ENCODE measurements around the gene CCDC3. TPM values are rescaled to one million over a fixed set of nuclear protein-coding genes. Genes with fewer than 3 reads are reported as not detected.

Gene CCDC3
- polyA plus RNA-seq, 2 of the 4 experiments (the other 2 are of a cell fraction): 0.58 to 0.94 TPM

DNA sequence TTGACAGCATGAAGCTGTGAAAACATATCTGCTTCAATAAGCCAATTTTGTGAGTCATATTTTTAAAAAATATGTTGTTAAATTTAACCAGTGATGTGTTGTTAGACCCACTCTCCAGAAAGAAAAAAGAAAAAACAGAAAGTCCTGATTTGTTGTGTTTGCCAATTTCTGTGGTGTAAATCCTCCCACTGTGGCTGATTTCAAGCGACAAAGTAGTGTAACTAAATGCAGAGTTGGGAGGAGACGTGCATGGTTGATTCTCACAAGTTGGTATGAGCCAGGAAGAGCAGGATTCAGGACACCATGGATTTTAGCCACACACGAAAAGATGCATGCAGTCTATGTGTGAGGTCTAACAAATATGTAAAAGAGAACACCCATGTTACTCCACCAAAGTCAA is 139.1 kb downstream of the CCDC3 start:
- POLR2A ChIA-PET: no interaction called here
- H3K4me3 ChIP-seq: no peak overlapping the region
- TF ChIP-seq EHMT2 (IDR thresholded peaks at IDR 0.05; ENCODE audit: low read depth) (no peak), HOXA7 (CRISPR knock-in tag; IDR thresholded peaks at IDR 0.05) (no peak), PHF8 (IDR thresholded peaks at IDR 0.05; ENCODE audit: borderline replicate concordance, low read depth) (no peak), POLR2A (IDR thresholded peaks at IDR 0.05; ENCODE audit: low read length) (no peak), CHD2 (IDR thresholded peaks at IDR 0.05; ENCODE audit: low read length, partially characterized antibody) (no peak), NPAS2 (CRISPR knock-in tag; IDR thresholded peaks at IDR 0.05; ENCODE audit: borderline replicate concordance) (no peak), SREBF2 (IDR thresholded peaks at IDR 0.05) (no peak), ZC3H11A (IDR thresholded peaks at IDR 0.05) (no peak), RFX5 (IDR thresholded peaks at IDR 0.05) (no peak), ESRRA (IDR thresholded peaks at IDR 0.05; ENCODE audit: borderline replicate concordance, low read length) (no peak), TFCP2L1 (CRISPR knock-in tag; IDR thresholded peaks at IDR 0.05) (no peak), FOSL2 (IDR thresholded peaks at IDR 0.05) (no peak), FOSL2 (CRISPR knock-in tag; IDR thresholded peaks at IDR 0.05) (no peak)
- TF ChIP-seq, protein P1, sequence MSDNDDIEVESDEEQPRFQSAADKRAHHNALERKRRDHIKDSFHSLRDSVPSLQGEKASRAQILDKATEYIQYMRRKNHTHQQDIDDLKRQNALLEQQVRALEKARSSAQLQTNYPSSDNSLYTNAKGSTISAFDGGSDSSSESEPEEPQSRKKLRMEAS (IDR thresholded peaks at IDR 0.05): no peak
- CTCF ChIA-PET: interaction anchor here (1.0 kb wide), 1 partner anchor 285 kb away, joined by 3 read pairs; no protein-coding TSS in a partner anchor
- 32% methylated on average over 3 of the region's 3 CpGs for WGBS (ENCODE audit: missing lambda C conversion rate)
- ATAC-seq (no peak), FAIRE-seq (no peak), DNase-seq (ENCODE audit: low read depth in 1 of 2, low spot score in 1 of 2) (no peak)
- no peaks in the 10 kb centered on the region for H3K4me1 ChIP-seq
- H3K27ac ChIP-seq: no peak overlapping the region
- no peak overlapping the region for H3K4me2 ChIP-seq
- H3K9me3 ChIP-seq: peaks cover 3% of the 10 kb centered on the region; the same call in 1 of the 3 replicates

DNA sequence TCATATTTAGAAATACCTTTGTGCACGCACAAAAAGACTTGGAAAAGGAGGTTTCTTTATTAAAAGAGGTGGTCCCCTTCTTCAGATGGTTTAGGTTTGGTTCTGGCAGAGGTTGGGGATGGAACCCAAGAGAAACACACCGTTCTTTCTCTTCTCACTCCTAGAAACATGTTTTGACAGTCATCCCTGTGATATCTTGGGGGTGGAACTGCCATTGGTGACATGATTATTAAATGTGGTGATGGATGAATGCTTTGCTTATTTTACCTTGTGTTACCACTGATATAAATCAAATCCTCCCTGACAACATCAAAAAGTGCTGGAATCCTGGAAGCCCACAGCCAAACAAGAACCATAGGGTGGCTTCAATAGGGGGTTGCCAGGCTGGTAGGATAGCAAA is 146.5 kb downstream of the CCDC3 start:
- Histone ChIP-seq H3K4me3 (no peak overlapping the region), H3K4me1 (no peaks in the 10 kb centered on the region), H3K4me2 (no peak overlapping the region), H3K27ac (no peak overlapping the region), H3K9me3 (no peaks in the 10 kb centered on the region)
- DNase-seq (ENCODE audit: low read depth in 1 of 2, low spot score in 1 of 2) (no peak), ATAC-seq (no peak), FAIRE-seq (no peak)
- POLR2A ChIA-PET: no interaction called here
- TF ChIP-seq MAFK (IDR thresholded peaks at IDR 0.05; ENCODE audit: partially characterized antibody) (no peak), ESRRA (IDR thresholded peaks at IDR 0.05; ENCODE audit: borderline replicate concordance, low read length) (no peak), ZNF302 (CRISPR knock-in tag; IDR thresholded peaks at IDR 0.05) (no peak), CEBPB (IDR thresholded peaks at IDR 0.05) (no peak), PHF8 (IDR thresholded peaks at IDR 0.05; ENCODE audit: borderline replicate concordance, low read depth) (no peak), EHF (CRISPR knock-in tag; IDR thresholded peaks at IDR 0.05) (no peak), NPAS2 (CRISPR knock-in tag; IDR thresholded peaks at IDR 0.05; ENCODE audit: borderline replicate concordance) (no peak), JUNB (IDR thresholded peaks at IDR 0.05) (no peak), NR3C1 (IDR thresholded peaks at IDR 0.05) (no peak), MYC (IDR thresholded peaks at IDR 0.05; ENCODE audit: borderline replicate concordance, low read length) (no peak)
- TF ChIP-seq, protein P2, sequence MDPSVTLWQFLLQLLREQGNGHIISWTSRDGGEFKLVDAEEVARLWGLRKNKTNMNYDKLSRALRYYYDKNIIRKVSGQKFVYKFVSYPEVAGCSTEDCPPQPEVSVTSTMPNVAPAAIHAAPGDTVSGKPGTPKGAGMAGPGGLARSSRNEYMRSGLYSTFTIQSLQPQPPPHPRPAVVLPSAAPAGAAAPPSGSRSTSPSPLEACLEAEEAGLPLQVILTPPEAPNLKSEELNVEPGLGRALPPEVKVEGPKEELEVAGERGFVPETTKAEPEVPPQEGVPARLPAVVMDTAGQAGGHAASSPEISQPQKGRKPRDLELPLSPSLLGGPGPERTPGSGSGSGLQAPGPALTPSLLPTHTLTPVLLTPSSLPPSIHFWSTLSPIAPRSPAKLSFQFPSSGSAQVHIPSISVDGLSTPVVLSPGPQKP (IDR thresholded peaks at IDR 0.05; ENCODE audit: low read depth, low read length): no peak
- WGBS (ENCODE audit: missing lambda C conversion rate): 18% methylated on average over 2 of the region's 2 CpGs
- CTCF ChIA-PET: interaction anchor here (1.7 kb wide), 1 partner anchor 8 kb away, joined by 8 read pairs; no protein-coding TSS in a partner anchor

DNA sequence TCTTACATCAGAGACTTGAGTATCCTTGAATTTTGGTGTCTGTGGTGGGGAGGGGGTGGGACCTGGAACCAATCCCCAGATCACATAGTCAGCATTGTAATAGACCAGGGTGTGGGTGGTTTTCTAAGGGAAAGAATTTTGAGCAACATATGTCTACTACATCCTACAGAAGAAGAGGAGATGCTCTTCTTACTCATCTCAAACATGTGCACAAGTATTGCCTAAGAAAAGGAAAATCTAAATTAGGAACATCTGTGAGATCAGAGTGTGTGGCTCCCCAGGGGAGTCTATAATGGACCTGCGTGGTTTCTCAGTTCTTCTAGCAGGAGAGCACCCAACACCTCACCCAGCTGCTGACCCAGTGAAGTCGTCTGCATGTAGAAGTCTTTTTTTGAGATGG is 148.8 kb downstream of the CCDC3 start:
- no peak for FAIRE-seq
- ChIA-PET CTCF (no interaction called here), POLR2A (no interaction called here)
- 14% methylated on average over 2 of the region's 2 CpGs for WGBS (ENCODE audit: missing lambda C conversion rate)
- no peak for TF ChIP-seq PHF8 (IDR thresholded peaks at IDR 0.05; ENCODE audit: borderline replicate concordance, low read depth)
- no peak for TF ChIP-seq SMC3 (IDR thresholded peaks at IDR 0.05)
- no peak for TF ChIP-seq TP53 (CRISPR knock-in tag; IDR thresholded peaks at IDR 0.05)
- Histone ChIP-seq H3K4me3 (no peak overlapping the region), H3K27ac (no peak overlapping the region), H3K4me1 (no peaks in the 10 kb centered on the region), H3K9me3 (no peaks in the 10 kb centered on the region), H3K4me2 (no peak overlapping the region)
- ATAC-seq: no peak
- no peak for DNase-seq (ENCODE audit: low read depth in 1 of 2, low spot score in 1 of 2)
